OCI-M1 (cell line): ENCODE measurements around the gene MORN1.

Experiments
- DNase-seq: peaks from one replicate; lab custom pipeline; 2025; lab: John Stamatoyannopoulos, UW

Gene MORN1

DNA sequence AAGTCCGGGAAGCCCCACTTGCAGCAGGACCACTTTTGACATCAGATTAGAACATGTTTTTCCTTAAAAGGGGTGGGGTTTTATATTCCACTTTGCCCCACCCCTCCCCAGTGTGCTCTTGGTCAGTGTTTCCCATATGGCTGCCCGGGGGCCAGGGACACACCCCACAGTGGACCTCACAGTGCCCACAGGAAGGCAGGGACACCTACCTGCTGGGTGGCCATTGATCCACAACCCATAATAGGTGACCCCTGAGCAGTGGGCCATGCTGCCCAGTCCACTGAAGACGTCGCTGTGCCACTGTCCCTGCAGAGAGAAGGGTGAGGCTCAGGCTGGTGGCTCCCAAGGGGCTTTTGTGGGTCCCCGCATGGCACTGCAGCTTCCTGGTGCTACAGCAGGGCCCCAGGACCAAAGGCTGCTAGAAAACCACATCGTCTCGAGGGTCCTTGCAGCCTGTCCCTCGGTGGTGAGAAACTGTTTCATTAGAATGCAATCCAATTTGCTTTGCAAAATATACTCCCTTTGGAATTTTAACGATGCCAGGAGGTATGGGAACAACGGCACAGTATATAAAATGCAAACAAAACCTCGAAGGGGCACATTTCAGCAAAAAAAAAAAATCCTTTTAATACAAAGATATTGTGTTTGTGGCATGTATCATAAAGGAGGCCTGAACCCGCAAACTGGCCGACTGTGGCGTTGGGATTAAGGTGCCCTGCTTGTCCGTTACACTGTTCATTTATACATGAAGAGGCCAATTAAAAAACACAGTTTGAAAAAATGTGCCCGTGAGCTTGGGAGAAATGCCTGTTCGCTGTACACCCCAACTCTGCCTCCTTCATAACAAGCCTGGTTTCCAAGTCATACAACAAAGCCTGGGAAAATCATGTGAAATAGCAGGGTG is 16.9 kb downstream of the MORN1 start:
- no peak for DNase-seq

DNA sequence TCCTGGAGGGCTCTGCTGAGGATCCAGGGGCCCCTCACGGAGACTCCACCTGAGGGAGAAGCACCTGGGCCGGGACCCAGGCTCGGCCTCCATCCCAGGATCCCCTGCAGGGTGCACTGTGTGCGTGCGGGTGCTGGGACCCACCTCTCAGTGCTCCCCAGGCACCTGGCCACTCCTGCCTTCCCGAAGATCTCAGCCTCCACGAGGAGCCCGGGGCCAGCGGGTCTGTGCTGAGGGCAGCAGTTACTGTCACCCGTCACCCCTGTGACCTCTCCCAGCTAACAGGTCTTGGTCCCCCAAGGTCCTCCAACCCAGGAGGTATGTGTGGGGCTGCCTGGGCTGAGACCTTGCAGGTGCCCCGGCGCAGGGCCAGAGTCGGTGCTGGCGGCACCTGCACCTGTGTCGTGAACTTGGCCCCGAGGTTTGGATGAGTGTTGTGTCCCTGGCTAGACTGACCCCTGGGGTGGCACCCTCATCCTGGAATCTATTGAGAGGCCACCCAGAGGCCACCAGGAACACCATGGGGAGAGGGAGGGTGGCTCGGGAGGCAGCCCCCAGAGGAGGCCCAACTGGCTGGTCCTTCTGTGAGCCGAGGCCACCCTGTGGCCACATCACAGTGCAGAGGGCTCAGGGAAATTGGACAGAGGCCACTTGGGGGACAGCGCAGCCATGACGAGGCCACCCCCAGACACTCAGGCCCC is 17.7 kb downstream of the MORN1 start:
- no peak for DNase-seq

DNA sequence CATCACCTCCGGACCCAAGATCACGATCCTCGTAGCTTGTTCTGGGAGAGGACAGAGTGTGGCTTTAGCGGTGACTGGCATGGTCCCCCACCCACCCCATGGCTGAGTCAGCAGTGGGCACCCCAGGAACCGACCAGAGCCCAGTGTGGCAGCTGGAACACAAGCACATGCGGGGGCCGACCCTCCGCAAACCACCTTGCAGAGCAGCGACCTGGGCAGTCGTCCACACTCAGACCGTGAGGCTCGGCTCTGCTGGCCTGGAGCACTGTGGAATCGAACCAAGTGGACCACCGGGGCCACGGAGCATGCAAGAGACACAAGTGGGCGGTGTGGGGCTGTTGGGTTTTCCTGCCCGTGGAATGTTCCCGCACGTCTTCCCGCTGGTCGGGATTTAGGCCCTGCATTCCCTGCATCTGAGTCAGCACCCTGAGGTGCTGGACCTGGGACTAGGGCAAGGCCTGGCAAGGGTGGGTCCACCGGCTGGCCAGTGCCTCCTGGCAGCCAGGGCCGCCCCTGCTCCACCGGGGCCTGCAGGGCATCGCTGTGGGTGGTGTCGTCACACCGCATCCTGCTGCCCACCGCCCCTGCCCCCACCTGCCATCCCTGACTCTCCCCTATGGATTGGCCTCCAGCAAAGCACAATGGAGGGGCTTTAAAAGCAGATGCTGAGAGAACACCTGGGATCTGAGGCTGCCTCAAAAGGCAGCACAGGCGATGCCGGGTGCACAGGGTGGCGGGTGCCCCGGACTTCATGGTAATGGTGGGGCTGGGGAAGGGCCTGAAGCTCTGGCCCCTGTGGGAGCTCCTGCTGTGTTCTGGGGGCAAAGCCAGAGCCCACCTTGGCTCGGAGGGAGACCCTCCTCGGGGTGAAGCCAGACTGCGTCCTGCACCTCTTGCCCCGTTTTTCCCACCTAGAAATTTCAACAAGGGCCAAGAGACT is 18.5 kb downstream of the MORN1 start:
- DNase-seq = no peak

DNA sequence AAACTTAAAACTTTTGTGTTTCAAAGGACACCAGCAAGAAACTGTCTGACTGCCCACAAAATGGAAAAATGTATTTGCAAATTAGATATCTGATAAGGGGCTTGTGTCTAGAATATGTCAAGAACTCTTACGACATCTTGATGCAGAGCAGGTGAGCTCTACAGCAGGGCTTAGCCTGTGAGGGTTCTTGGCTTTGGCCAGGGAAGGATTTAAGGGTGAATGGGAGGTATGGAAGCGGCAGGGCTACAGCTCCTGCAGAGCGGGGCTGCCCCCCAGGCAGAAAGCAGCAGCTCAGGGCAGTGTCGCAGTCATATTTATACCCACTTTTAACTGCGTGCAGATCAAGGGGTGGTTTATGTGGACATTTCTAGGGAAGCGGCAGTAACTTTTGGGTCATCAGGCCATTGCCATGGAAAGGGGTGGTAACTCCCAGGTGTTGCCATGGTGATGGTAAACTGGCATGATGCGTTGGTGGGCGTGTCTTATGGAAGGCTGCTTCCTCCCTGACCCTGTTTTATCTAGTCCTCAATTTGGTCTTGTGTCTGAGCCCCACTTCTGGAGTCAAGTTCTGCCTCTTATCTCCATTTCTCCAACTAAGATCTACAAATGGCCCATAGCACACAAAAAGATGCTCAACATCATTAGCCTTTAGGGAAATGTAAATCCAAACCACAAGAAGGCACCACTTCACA is 23.2 kb downstream of the MORN1 start:
- DNase-seq = peak; percentile 11

DNA sequence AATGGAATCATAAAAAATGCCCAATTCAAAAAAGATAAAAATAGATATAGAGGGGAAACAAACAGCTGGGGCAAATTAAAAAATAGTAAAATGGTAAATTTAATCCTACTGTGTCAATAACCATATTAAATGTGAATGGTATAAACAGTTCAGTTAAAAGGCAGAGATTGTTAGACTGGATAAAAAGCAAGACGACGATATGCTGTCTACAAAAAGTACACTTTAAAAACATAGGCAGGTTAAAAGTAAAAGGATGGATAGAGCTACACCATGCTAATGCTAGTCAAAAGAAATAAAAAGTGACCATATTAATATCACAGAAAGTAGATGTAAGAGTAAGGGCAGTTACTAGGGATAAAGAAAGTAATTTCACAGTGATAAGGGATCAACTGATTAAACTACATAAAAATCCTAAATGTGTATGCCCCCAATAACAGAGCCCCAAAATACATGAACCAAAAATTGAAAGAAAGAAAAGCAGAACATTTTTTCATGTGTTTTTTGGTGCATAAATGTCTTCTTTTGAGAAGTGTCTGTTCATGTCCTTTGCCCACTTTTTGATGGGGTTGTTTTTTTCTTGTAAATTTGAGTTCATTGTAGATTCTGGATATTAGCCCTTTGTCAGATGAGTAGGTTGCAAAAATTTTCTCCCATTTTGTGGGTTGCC is 27.4 kb downstream of the MORN1 start:
- DNase-seq = no peak

DNA sequence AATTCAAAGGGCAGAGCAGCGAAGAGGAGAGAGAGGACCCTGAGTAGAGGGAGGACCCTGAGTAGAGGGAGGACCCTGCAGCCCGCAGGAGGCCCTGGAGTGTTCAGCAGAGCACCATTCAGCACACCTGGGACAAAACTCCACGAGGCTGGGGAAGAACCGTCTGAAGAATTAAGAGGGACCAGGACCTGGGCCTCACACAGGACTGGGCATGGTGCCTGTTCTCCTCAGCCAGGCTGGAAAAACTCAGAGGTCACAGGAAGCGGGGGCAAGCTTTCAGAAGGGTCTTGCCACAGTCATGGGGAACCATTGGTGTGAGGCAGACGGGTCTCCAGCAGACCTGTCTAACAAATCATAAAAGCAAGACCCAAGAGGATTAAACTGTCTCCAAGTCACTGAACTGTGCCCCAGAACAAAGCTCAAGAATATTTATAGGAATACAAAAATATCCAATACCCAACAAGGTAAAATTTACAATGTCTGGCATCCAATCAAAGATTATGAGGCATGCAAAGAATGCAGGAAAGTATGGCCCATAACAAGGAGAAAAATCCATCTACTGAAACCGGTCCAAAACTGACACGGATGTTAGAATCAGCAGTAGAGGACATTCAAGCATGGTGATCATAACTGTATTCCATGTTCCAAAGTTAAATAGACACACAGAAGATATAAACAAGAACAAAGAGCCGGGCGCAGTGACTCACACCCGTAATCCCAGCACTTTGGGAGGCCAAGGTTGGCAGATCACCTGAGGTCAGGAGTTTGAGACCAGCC is 30.6 kb downstream of the MORN1 start:
- DNase-seq = no peak

DNA sequence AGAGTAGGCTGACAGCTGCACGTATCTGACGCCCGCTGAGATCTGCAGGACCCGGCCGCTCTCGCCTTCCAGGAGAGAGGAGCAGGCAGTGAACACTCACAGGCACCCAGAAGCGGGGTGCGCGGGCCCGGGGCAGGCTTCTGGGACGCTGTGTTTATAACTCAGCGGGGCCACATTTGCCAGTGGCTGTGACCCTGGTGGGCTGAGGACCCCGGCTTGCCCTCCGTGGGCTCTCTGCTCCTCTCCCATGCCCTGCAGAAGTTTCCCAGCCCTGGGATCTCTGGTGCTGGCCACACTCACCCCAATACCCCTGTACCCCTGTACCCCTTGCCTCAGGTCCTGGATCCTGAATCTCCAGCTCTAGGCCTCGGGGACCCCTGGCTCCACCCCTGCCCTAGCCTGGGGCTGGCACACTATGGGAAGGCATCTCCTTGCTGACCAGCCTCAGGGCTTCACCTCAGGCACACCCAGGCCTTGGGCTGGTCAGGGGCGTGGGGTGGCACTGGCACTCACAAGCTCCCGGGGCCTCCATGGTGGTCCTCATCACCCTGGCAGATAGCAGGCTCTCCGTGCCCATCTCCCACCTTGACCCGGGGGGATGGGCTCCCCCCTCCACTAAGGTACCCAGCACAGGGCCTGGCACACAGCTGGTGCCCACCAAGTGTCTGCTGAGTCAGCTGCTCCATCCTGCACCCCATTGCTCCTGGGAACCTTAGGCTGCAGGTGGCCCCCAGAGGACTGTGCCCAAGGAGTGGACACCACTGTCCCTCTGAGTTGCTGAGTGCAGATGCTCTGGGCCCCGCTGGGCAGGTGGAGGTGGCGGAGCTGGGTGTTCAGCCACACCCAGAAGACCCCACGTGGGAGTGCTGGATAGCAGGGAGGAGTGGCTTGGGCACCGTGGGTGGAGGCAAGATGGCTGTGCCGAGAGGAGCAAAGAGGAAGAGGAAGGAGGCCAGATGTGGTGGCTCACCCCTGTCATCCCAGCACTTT is 32.4 kb downstream of the MORN1 start:
- no peak for DNase-seq

DNA sequence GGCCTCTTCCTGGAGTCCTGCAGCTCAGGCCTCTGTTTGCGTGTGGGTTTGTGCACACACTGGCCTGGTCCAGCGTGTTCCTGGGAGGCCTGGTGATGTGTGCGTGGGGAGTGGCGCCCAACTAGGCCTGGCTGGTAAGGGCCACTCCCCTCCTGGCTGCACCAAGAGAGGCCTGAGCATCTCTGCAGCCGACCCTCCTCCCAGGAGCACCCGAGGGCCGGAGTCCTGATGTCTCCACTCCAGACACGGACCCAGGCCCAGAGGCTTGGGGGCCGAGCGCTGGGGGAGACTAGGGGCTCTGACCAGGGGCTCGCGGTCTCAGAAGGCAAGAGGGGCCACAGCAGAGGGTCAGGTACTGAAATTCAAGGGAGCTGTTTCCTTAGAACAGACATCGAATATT is 33.3 kb downstream of the MORN1 start:
- no peak for DNase-seq

DNA sequence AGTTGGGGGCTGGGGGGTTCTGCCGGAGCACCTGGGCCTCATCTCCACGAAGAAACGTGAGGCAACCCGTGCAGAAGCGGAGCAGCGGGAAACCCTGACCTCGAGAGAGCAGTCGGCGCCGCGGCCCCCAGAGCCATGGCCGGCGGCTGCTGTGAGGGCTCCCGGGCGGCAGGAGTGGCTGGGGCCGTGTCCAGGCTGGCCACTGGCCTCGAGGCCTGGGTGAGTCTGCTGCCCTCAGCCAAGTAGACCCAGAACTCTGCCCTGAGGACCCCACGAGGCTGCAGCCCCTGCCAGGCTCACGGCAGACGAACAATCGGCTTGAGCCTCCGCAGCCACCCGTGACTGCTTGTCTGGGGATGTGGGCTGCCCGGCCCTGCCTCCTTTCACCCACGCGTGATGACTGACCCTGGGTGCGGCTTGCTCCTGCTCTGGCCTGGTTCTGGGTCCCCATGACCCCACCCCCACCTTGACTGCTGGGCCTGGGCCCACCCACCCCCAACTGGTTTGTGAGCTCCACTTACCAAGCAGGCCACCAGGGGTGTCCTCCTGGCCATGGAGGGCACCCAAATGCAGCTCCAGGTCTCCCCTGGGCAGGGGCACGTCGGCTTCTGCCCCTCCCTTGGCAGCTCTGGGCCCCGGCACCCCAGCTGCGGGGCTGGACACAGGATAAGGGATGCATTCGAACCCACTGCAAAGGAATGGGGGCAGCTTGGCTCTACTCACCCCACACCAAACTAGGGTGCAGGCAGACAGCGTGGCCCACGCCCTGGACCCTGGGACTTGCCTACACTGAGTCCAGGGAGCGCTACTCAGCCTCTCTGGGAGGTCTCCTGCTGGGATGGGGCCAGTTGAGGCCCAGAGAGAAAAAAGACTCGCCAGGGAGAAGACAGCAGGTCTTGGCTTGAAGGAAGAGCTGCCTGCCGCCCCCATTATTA is 34.2 kb downstream of the MORN1 start:
- DNase-seq = no peak

DNA sequence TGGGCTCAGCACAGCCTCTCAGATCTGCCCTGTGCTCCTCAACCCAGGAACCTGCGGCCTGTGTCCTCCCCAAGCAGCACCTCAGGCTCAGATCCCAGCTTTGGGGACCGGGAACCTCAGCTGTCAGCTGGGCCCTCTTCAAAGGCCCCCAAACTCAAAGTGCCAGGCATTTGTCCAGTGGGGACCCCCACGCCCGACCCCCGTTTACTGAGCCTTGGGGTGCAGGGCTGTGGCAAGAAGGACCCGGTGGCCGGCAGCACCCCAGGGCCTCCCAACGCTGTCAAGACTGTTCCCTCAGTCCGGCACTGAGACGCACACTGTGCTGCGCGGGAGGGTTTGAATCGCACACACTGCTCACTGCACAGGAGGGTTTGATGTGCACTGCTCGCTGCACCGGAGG is 35.0 kb downstream of the MORN1 start:
- no peak for DNase-seq

DNA sequence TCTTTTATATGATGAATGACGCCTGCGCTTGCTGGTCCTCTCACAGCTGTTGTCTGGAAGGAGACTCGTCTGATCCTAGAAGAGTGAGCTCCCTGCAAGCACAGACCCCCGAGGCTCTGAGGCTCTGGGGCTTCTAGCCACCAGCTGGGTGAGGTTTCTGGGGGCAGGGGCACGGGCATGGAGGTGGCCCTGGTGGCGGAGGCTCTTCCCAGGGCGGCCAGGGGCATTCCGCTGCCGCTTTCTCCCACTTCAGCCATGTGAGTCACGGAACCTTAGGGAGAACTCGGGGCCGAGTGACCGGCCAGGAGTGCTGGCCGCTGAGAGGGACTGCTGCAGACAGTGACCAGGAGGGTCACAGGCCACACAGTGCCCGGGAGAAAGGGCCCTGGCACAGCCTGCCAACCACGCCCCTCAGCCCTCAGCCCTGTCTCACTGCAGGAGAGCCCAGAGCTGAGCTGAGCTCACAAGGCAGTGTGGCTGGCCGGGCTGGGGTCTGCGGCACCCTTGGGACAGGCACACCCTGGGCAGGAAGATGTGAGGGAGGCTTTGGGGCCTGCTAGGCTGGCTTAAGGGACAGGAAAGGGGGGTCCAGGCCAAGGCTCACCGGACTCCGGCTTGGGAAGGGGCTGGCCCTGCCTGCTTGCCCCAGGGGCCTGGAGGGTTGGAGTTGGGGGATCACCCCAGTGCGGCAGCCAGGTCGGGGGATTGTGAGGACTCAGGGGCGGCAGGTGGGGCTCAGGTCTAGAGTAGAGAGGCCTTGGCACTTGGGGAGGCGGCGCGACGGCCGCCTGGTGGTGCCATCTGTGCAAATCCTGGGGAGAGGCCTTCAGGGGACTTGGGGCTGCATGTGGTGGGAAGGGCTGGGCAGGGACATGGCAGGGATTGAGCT is 35.7 kb downstream of the MORN1 start:
- DNase-seq = no peak

DNA sequence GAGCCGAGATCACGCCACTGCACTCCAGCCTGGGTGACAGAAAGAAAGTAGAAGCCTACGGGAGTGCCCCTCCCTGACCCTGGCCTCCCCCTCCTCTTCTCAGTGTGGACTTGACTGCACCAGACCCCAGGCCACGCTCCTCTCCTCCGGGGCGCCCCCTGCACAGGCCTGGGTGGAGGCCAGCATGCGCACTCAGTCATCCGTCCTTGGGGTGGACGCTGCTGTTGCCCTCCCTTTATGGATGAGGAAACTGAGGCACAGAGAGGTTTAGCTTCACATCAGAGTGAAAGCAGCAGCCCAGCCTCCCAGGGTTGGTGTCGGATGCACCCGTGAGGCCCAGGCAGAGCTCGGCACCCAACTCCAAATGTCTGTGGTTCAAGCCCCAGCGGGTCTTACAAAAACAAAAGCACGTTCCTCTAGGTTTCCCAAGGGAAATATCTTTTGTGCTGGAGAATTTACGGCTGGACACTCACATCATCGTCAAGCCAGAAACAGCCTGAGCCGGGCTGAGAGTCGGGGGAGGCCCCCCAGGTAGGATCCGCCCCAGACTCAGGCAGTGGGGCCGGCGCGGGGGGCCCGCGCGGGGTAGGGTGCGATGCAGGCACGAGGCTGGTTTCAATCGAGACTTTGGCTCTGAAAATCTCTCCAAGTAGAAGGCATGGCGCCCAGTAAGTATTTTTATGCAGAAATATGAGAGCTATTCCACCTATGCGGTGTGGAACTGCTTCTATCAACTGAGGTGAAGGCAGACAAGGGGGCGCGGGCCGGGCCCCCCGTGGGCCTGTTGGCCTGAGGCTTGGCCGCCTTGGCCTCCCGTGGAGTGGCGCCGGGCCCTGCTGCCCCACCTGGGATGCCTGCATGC is 36.6 kb downstream of the MORN1 start:
- DNase-seq = no peak

DNA sequence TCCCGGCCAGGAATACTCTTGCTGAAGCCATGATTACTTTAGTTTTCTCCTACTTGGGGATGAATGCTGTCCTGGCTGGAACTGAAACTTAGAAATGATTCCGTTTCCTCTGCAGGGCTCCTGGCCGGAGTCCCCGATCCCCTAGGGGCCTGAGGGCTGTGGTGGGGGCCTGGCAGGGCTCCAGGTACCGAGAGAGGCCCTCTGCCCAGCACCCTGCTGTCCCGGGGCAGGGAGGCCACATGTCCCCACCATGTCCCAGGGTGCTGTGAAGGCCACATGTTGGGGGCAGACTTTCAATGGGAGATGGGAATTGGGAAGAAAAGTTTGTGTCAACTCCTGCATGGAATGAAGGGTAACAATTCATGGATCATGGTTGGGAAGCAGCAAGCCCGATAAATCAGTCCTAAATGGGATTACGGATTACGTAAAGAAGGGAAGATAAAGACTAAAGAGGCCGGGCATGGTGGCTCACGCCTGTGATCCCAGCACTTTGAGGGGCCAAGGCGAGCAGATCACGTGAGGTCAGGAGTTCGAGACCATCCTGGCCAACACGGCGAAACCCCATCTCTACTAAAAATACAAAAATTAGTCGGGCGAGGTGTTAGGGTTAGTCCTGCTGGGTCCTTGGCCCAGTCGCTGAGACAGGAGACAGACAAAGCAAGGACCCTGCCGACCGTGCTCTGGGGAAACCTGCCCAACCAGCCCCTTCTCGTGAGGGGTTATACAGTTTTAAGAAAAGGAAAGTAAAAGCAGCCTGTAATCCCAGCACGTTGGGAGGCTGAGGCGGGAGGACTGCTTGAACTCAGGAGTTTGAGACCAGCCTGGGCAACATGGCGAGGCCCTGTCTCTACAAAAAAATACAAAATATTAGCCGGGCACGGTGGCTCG is 37.6 kb downstream of the MORN1 start:
- DNase-seq = no peak

DNA sequence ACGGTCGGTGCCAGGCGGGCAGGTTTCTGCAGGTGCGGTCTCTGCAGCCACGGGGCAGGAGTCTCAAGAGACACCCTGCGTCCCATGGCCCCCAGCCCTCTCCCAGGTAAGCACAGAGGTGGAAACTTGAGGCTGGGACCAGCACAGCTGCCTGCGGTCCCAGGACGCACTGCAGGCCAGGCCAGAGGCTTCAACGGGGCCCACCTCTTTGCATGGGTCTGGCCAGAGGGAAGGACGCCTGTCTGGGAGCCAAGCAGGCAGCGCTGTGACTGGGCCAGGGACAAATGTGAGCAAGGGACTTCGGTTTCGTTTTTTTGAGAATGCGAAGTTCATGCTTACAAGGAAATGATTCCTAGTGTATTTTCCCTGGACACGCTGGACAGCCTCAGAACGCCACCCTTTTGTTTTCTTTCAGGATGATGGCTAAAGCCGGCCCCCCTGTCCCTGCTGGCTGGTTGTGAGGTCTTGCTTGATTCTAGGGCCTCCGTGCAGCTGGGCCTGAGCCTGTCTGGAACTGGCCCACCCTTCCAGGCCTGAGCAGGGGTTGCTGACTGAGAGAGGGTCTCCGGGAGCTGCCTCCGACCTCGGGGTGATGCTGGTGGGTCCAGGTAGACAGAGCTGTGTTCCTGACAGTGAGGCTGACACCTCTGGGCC is 38.3 kb downstream of the MORN1 start:
- no peak for DNase-seq
